NT2/D1 (cell line): ENCODE data around the gene CCDC71.

Experiments
- SUZ12 ChIP-seq: IDR thresholded peaks from 2 replicates; pipeline ENCODE4 v1.6.1; 2011; ENCODE audit not compliant: insufficient read length, insufficient read depth; ENCODE audit errors: extremely low read depth
- YY1 ChIP-seq: IDR thresholded peaks from 2 replicates; pipeline ENCODE4 v1.6.1; 2011; ENCODE audit not compliant: insufficient read length, insufficient read depth
- ZNF274 ChIP-seq: IDR thresholded peaks from 2 replicates; pipeline ENCODE4 v1.6.1; 2011; ENCODE audit warnings: mild to moderate bottlenecking, low read depth, low read length

DNA sequence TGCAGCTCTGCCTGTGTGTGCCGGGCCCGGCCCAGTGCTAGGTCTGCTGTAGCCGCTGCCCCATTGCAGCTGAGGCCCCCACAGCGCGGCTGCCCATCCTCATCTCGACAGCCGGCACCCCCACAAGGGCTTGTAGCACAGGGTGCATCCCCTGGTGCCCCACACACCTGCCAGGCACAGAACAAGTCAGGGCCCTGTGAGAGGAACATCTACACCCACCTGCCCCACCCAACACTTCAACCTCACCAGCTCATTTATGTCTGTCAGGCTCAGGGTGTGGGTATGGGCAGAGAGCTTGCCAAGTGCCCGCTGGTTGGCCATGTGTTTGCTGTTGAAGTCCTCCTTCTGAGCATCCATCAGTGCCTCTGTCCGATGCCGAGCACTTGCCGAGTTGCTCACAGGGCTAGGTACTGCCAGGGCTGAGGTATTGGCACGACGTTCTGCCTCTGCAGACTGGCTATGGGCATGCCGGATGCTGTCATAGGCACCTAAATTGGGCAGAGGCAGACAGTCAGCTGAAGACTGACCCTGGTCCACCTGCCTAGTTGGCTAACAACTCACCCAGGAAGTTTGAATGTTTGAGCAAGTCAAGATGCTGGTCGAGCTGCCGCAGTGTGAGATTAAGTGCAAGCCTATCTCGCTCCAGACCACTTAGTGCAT, 43.1 kb downstream of the CCDC71 start:
- TF ChIP-seq ZNF274, result no peak
- no peak for TF ChIP-seq YY1
- TF ChIP-seq SUZ12, result no peak
